ENCODE results near the gene PPT1.

The PPT1 gene

GRCh38 chr1:40047769-40048168 lies 49.3 kb downstream of the PPT1 start:
- no peak for DNase-seq (ENCODE audit: low read depth)
- no peak overlapping the region for H3K4me3 ChIP-seq (ENCODE audit: low read depth, low read length)
- TF ChIP-seq CTCF (IDR thresholded peaks at IDR 0.05; ENCODE audit: low read depth, low read length) (no peak), POLR2A (IDR thresholded peaks at IDR 0.05; ENCODE audit: extremely low read depth, insufficient read length) (no peak), MYC (IDR thresholded peaks at IDR 0.05; ENCODE audit: low read depth, low read length) (no peak)
- TF ChIP-seq, protein P1, sequence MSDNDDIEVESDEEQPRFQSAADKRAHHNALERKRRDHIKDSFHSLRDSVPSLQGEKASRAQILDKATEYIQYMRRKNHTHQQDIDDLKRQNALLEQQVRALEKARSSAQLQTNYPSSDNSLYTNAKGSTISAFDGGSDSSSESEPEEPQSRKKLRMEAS (IDR thresholded peaks at IDR 0.05; ENCODE audit: low read depth, low read length) = no peak

GRCh38 chr1:40047276-40047675 lies 49.8 kb downstream of the PPT1 start:
- no peak for DNase-seq (ENCODE audit: low read depth)
- no peak overlapping the region for H3K4me3 ChIP-seq (ENCODE audit: low read depth, low read length)
- TF ChIP-seq, protein P1 (IDR thresholded peaks at IDR 0.05; ENCODE audit: low read depth, low read length) = no peak
- no peak for TF ChIP-seq CTCF (IDR thresholded peaks at IDR 0.05; ENCODE audit: low read depth, low read length)
- no peak for TF ChIP-seq MYC (IDR thresholded peaks at IDR 0.05; ENCODE audit: low read depth, low read length)
- no peak for TF ChIP-seq POLR2A (IDR thresholded peaks at IDR 0.05; ENCODE audit: extremely low read depth, insufficient read length)

- no peak overlapping the region for H3K4me3 ChIP-seq (ENCODE audit: low read depth, low read length)
- no peak for DNase-seq (ENCODE audit: low read depth)
- TF ChIP-seq MYC (IDR thresholded peaks at IDR 0.05; ENCODE audit: low read depth, low read length) = no peak
- no peak for TF ChIP-seq POLR2A (IDR thresholded peaks at IDR 0.05; ENCODE audit: extremely low read depth, insufficient read length)
- TF ChIP-seq, protein P1 (IDR thresholded peaks at IDR 0.05; ENCODE audit: low read depth, low read length) = no peak
- no peak for TF ChIP-seq CTCF (IDR thresholded peaks at IDR 0.05; ENCODE audit: low read depth, low read length)
Measured at GRCh38 chr1:40045766-40046165, 51.3 kb downstream of the PPT1 start.

DNA sequence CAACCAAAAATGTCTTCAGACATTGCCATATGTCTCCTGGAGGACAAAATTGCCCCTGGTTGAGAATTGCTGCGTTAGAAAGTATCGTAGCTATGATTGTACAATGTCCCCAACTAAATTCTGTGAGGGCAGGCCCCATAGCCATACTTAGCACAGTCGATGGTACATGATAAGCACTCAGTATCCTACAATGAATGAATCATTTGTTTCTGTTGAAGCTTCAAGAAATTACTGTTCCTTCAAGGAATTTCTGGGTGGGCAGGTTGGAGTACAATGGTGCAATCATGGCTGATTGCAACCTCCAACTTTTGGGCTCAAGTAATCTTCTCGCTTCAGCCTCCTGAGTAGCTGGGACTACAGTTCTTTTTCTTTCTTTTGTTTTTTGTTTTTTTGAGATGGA lies 51.9 kb downstream of the PPT1 start:
- no peak overlapping the region for H3K4me3 ChIP-seq (ENCODE audit: low read depth, low read length)
- no peak for DNase-seq (ENCODE audit: low read depth)
- TF ChIP-seq MYC (IDR thresholded peaks at IDR 0.05; ENCODE audit: low read depth, low read length) (no peak), POLR2A (IDR thresholded peaks at IDR 0.05; ENCODE audit: extremely low read depth, insufficient read length) (no peak)
- TF ChIP-seq, protein P1 (IDR thresholded peaks at IDR 0.05; ENCODE audit: low read depth, low read length) = no peak

- no peak for DNase-seq (ENCODE audit: low read depth)
- peak overlapping the region; percentile 14 for H3K4me3 ChIP-seq (ENCODE audit: low read depth, low read length)
- TF ChIP-seq POLR2A (IDR thresholded peaks at IDR 0.05; ENCODE audit: extremely low read depth, insufficient read length) (no peak), MYC (IDR thresholded peaks at IDR 0.05; ENCODE audit: low read depth, low read length) (no peak), CTCF (IDR thresholded peaks at IDR 0.05; ENCODE audit: low read depth, low read length) (no peak)
- TF ChIP-seq, protein P1 (IDR thresholded peaks at IDR 0.05; ENCODE audit: low read depth, low read length) = no peak
Measured at GRCh38 chr1:40044110-40044509, 52.9 kb downstream of the PPT1 start.

GRCh38 chr1:40042341-40042740 lies 54.7 kb downstream of the PPT1 start:
- no peak for TF ChIP-seq POLR2A (IDR thresholded peaks at IDR 0.05; ENCODE audit: extremely low read depth, insufficient read length)
- no peak for TF ChIP-seq MYC (IDR thresholded peaks at IDR 0.05; ENCODE audit: low read depth, low read length)
- TF ChIP-seq CTCF (IDR thresholded peaks at IDR 0.05; ENCODE audit: low read depth, low read length) = no peak
- TF ChIP-seq, protein P1 (IDR thresholded peaks at IDR 0.05; ENCODE audit: low read depth, low read length) = no peak
- peak overlapping the region; percentile 100 for H3K4me3 ChIP-seq (ENCODE audit: low read depth, low read length)
- DNase-seq (ENCODE audit: low read depth) = no peak

All from NB4 (cell line).